HG03139 (cell line): Measurements from ENCODE around the gene CCT8L2.
"Not testable (repeated sequence)": the region's sequence is repeated elsewhere in the genome, so short reads cannot be mapped to it uniquely, and the experiment has no call there.

Experiments
- ATAC-seq: cut with Tn5 transposase; IDR thresholded peaks from one replicate; pipeline ENCODE4 v1.9.1; 2021; ENCODE audit not compliant: unreplicated experiment

Gene CCT8L2

GRCh38 chr22:16559996-16560395 lies 32.6 kb downstream of the CCT8L2 start:
- not testable (repeated sequence) for ATAC-seq

GRCh38 chr22:16559056-16559955 lies 33.3 kb downstream of the CCT8L2 start:
- no peak for ATAC-seq

GRCh38 chr22:16558376-16558945 lies 34.1 kb downstream of the CCT8L2 start:
- ATAC-seq = not testable (repeated sequence)

GRCh38 chr22:16557511-16557910 lies 35.1 kb downstream of the CCT8L2 start:
- not testable (repeated sequence) for ATAC-seq

- not testable (repeated sequence) for ATAC-seq
Measured at GRCh38 chr22:16555077-16555994, 37.3 kb downstream of the CCT8L2 start.

GRCh38 chr22:16543310-16543709 lies 49.3 kb downstream of the CCT8L2 start:
- not testable (repeated sequence) for ATAC-seq
